ENCODE results near the gene RANGRF.

DNA sequence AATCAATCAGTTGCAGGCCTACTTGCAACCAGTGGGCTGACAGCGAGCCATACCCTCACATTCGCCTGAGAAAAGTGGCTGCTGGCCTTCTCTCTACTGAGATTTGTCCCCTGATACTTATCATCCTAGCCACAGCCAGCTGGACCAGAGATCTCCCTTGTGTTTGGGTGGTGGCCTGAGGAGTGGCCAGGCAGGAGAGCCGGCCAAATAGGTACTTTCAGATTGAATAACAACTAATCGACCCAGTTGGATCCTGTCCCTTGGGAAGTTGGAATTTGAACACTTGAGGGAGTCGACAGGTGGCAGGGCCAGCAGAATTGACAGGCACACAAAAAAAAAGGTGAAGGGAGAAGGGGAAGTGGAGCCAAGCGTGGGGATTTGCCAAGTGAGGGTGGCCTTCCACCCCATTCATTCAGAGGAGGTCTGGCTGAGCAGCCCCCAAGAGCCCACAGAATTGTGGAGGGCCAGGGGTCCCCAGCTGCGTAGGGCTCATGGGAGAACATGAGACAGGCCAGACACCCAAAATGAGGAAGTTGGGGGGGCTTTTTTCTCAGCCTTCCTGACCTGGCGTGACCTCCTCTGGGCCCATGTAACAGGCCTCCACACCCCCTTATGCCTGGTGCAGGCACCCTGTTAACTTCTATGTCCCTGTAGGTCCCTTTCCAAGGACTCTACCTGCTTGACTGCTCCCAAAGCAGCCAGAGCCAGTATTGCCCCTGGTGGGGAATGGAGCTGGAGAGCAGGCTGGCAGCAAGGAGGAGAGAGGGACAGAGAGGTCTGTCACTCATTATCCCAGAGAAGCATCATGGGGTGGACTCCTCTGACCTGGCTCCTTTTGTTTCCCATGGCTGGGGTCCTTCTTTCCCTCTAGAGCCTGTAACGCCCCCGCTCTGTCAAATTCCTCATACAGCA, 2.9 kb upstream of the RANGRF start:
- TF ChIP-seq CTCF (IDR thresholded peaks at IDR 0.05; ENCODE audit: low read length): no peak
- no peak for TF ChIP-seq EZH2 (IDR thresholded peaks at IDR 0.05; ENCODE audit: borderline replicate concordance, low read length)
